Astrocyte (in vitro differentiated cells and primary cell): Measurements from ENCODE around the gene KIF26B.

Source experiments
- CTCF ChIP-seq: IDR thresholded peaks from 2 replicates; pipeline ENCODE4 v1.5.1; 2011; ENCODE audit warnings: low read depth, mild to moderate bottlenecking, inconsistent platforms, low read length, moderate library complexity; ENCODE audit not compliant: insufficient read depth
- EZH2 ChIP-seq: IDR thresholded peaks from 2 replicates; pipeline ENCODE4 v1.6.1; 2012; ENCODE audit warnings: mild to moderate bottlenecking, low read length, inconsistent platforms; ENCODE audit not compliant: insufficient read depth

GRCh38 chr1:245488346-245489129 lies 333.8 kb downstream of the KIF26B start:
- TF ChIP-seq CTCF: no peak
- TF ChIP-seq EZH2: no peak
